Fibroblast of gingiva (primary cell): ENCODE results near the gene ZNF672.

Experiments
- DNase-seq: peaks from one replicate; pipeline ENCODE4 v3.0.0-alpha.2; 2011; ENCODE audit warnings: low read depth

ZNF672 gene

GRCh38 chr1:248890549-248891498 is 52.8 kb downstream of the ZNF672 start:
- no peak for DNase-seq

- no peak for DNase-seq
Observed at GRCh38 chr1:248891758-248892157, 53.7 kb downstream of the ZNF672 start.

GRCh38 chr1:248892590-248892989 is 54.6 kb downstream of the ZNF672 start:
- DNase-seq: no peak

GRCh38 chr1:248894837-248895236 is 56.8 kb downstream of the ZNF672 start:
- DNase-seq: no peak

GRCh38 chr1:248897412-248898337 is 59.7 kb downstream of the ZNF672 start:
- DNase-seq: no peak
